Kidney epithelial cell (primary cell): Measurements from ENCODE around the gene STK11. TPM values are rescaled to one million over a fixed set of nuclear protein-coding genes. Genes with fewer than 3 reads are reported as not detected.

Source experiments
- DNase-seq: peaks from one replicate; pipeline ENCODE4 v3.0.0-alpha.2; 2010; ENCODE audit warnings: low read depth
- H3K27me3 ChIP-seq: 2 replicates; pipeline ENCODE4 v1.6.0; 2011; ENCODE audit warnings: low read length; ENCODE audit not compliant: control insufficient read depth, insufficient read depth
- H3K36me3 ChIP-seq: 2 replicates; pipeline ENCODE4 v1.5.1; 2011; ENCODE audit warnings: low read length; ENCODE audit not compliant: control insufficient read depth, insufficient read depth
- H3K4me3 ChIP-seq: 2 replicates; pipeline ENCODE4 v1.5.1; 2011; ENCODE audit warnings: low read depth, mild to moderate bottlenecking, control low read depth, low read length
- CTCF ChIP-seq: IDR thresholded peaks from 2 replicates; pipeline ENCODE4 v1.5.1; 2011; ENCODE audit warnings: mild to moderate bottlenecking, moderate library complexity, low read length, control low read depth, inconsistent platforms; ENCODE audit not compliant: insufficient read depth, poor library complexity, severe bottlenecking
- total RNA-seq: library from RNA; depleted of rRNA; stranded (reverse); fragments of >200 nt; gene quantifications from 2 replicates; pipeline ENCODE4 v1.2.3, GENCODE V29; 2015

The STK11 gene
- total RNA-seq, 1 donor from 2014 or later = 78.3 TPM

- peaks cover 3% of the 10 kb centered on the region for H3K36me3 ChIP-seq
- peak overlapping the region; percentile 17 for H3K4me3 ChIP-seq
- H3K27me3 ChIP-seq = no peaks in the 10 kb centered on the region
- no peak for DNase-seq
- TF ChIP-seq CTCF = no peak
Observed at GRCh38 chr19:1259876-1260748, 54.5 kb downstream of the STK11 start.

- Histone ChIP-seq H3K4me3 (peak overlapping the region; percentile 76), H3K27me3 (no peaks in the 10 kb centered on the region), H3K36me3 (peaks cover 1% of the 10 kb centered on the region)
- TF ChIP-seq CTCF = no peak
- no peak for DNase-seq
Observed at GRCh38 chr19:1260749-1261537, 55.4 kb downstream of the STK11 start.

GRCh38 chr19:1261538-1261797 lies 55.9 kb downstream of the STK11 start:
- Histone ChIP-seq H3K36me3 (peaks cover 1% of the 10 kb centered on the region), H3K27me3 (no peaks in the 10 kb centered on the region), H3K4me3 (peak overlapping the region; percentile 76)
- TF ChIP-seq CTCF = peak; percentile 19
- no peak for DNase-seq

GRCh38 chr19:1261798-1262622 lies 56.4 kb downstream of the STK11 start:
- H3K27me3 ChIP-seq = no peaks in the 10 kb centered on the region
- no peak for DNase-seq
- no peaks in the 10 kb centered on the region for H3K36me3 ChIP-seq
- TF ChIP-seq CTCF = no peak
- peak overlapping the region; percentile 76 for H3K4me3 ChIP-seq

GRCh38 chr19:1262623-1263123 lies 57.1 kb downstream of the STK11 start:
- Histone ChIP-seq H3K27me3 (no peaks in the 10 kb centered on the region), H3K36me3 (no peaks in the 10 kb centered on the region), H3K4me3 (peak overlapping the region; percentile 76)
- no peak for TF ChIP-seq CTCF
- DNase-seq = no peak
